SK-MEL-5 (cell line): ENCODE measurements around the gene DPP3. TPM values are rescaled to one million over a fixed set of nuclear protein-coding genes. Genes with fewer than 3 reads are reported as not detected.
"Not testable (repeated sequence)": the region's sequence is repeated elsewhere in the genome, so short reads cannot be mapped to it uniquely, and the experiment has no call there.

Experiments
- DNase-seq: peaks from one replicate; pipeline ENCODE4 v3.0.0-alpha.2; 2016; ENCODE audit warnings: low read depth, low spot score
- in situ Hi-C: cut with HindIII; loops from 2 replicates; pipeline ENCODE4 v1.10.0; 2016; ENCODE audit warnings: low sequenced_read_pairs, high pct_unique_total_duplicates, low pct_unique_long_range_greater_than_20kb
- total RNA-seq: library from RNA; depleted of rRNA; stranded (reverse); fragments of >200 nt; shearing (Covaris generic); gene quantifications from 2 replicates; pipeline ENCODE4 v1.2.3, GENCODE V29; 2014

DPP3 gene
- total RNA-seq, 1 experiment from 2014 or later = 43.5 TPM

DNA sequence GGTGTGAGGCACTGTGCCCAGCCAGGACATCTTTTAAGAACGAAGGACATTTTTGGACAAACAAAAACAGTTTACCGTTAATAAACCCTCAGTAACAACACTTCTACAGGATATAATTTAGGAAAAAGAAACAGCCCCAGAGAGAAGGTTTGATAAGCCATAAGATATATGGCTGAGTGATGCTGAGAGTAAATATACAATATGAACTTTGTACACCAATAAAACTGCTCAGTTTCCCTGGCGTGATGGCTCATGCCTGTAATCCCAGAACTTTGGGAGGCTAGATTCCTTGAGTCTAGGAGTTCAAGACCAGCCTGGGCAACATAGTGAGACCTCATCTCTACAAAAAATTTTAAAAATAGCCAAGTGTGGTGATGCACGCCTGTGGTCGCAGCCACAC lies 18.3 kb downstream of the DPP3 start:
- in situ Hi-C loops = no loop called here
- no peak for DNase-seq

DNA sequence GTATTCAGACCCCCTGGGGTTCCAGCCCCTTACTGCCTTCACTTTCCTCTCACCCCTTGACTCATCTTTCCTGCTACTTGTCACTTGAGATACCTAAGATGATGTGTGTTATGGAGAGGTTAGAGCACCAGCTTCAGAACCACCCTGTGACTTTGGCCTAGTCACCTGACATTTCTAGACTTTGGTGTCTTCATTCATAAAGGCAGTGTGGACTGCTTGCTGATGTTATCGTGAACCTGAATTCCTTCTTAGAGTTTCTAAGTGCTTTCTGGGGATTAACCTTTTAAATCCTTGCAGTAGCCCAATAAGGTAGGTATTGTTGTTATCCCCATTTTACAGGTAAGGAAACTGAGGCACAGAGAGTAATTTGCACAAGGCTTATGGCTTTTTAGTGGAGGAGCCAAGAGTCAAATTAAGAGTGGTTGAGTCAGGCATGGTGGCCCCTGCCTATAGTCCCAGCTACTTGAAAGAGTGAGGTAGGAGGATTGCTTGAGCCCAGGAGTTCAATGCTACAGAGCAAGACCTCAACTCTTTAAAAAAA lies 25.1 kb downstream of the DPP3 start:
- DNase-seq = no peak
- in situ Hi-C loops = no loop called here

DNA sequence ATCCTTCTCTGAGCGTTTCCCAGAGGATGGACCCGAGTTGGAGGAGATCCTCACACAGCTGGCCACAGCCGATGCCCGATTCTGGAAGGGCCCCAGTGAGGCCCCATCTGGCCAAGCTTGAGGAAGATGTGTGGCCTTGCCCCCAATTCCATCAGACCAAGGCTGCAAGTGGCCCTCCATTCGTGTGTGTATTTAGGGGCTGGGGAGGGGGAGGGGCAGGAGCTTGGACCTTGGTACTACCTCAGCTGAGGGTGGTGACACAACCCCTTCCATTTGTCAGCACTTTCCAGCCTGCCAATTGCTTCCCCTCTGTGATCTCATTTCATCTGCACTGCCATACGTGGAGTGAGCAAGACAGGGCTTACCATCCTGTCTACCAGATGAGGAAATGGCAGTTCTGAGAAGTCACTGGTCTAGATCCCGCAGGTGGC lies 28.9 kb downstream of the DPP3 start:
- DNase-seq = no peak
- in situ Hi-C loops = no loop called here

DNA sequence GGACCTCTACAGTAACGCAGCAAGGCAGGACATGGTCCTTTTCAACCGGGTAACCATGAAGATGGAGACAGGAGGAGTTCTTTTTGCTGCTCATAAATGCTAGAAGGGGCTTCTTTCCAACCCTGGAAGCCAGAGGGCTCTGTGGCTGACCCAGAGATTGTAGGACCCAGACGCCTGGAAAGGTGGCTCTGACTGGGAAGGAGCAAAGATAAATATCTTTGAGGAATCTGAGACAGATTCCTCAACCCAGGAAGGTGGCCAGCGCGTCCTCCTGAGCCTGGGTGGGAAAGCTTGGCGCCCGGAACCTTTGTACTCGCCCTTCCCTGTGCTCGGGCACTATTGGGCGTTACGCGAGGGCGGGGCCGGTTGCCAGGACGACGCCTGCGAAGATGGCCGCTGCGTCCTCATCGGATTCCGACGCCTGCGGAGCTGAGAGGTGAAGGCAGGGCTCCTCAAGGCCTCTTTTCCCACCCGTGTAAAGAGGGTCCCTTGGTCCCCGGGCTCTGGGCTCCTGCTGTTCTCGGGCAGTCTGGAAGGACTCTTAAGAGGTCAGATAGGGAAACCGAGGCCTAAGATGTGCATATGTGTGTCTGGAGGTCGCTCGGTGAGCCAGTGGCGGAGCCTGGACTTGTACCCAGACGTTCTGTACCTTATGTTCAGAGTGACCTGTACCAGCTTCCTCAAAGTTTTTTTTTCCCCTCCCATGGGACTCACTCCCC lies 30.2 kb downstream of the DPP3 start, which contains the start of gene BBS1:
Gene BBS1 (plus strand): TSS at position 365 of the 719 bp plus-strand sequence. CDS start 25 bp downstream, at position 390.
- in situ Hi-C loops = no loop called here
- peak; percentile 74 for DNase-seq

DNA sequence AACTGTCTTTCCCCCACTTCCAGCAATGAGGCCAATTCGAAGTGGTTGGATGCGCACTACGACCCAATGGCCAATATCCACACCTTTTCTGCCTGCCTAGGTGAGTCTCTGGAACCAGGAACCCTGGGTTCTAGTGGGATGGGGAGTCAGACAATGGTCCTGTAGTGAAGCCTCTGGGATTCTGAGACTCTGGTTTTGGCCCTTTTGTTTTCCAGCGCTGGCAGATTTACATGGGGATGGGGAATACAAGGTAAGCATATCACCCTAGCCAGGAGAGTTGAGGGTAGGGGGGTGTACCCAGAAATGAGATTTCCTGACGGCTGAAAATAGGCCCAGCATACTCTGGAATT lies 30.7 kb downstream of the DPP3 start:
- DNase-seq = no peak
- in situ Hi-C loops = no loop called here

DNA sequence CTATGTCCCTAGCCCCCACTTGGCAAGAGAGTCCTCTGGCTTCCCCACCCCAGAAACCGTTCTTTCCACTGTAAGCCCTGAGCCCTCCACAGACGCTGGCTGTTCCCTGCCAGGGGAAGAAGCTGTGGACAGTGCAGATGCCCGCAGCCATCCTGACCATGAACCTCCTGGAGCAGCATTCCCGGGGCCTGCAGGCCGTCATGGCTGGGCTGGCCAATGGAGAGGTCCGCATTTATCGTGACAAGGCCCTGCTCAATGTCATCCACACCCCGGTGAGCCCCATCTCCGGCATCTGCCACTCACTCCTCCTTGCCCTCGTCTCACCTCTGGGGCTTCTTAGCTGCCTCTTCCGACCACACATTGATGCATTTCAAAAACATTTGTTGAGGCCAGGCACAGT lies 43.4 kb downstream of the DPP3 start:
- in situ Hi-C loops = no loop called here
- no peak for DNase-seq

DNA sequence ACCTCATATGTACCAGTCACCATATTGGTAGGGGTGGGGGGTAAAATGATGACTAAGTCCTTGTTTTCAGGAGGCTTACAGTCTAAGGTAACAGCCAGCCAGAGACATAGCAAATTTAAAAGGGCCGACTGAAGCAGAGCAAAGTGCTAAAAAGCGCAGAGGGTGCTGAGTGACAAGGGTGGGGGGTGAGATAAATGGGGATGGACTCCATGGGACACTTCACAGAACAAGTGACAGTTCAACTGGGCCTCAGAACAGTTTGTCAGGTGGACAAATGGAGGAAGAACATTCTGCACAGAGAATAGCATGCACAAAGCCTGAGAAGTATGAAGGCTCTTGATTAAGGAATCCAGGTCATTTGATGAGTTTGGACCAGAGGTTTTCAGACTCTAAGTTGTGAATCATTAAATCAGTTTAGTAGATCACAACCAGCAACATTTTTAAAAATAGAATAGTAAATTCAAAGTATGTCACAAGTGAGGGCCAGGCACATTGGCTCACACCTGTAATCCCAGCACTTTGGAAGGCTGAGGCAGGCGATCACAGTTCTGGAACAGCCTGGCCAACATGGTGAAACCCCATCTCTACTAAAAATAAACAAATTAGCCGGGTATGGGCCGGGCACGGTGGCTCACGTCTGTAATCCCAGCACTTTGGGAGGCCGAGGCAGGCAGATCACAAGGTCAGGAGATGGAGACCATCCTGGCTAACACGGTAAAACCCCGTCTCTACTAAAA lies 44.2 kb downstream of the DPP3 start:
- in situ Hi-C loops = no loop called here
- no peak for DNase-seq

DNA sequence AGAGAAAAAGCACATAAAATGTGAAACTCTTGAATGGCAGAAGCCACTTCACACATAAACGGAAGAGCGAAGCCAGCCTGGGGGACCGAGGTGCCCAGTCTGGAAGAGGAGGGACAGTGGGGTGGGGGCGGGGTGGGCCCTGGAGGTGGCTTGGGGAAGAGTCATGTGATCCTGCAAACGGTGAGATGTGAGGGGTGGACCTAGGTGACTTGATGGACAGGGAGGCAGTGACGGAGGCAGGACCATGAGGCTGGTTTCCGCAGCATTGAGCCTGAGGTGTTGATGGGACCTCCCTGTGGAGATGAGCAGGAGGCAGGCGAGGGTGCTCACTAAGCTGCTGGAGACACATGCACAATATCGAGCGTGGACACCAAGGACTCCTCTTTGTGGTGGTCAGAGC lies 48.8 kb downstream of the DPP3 start:
- DNase-seq = no peak

DNA sequence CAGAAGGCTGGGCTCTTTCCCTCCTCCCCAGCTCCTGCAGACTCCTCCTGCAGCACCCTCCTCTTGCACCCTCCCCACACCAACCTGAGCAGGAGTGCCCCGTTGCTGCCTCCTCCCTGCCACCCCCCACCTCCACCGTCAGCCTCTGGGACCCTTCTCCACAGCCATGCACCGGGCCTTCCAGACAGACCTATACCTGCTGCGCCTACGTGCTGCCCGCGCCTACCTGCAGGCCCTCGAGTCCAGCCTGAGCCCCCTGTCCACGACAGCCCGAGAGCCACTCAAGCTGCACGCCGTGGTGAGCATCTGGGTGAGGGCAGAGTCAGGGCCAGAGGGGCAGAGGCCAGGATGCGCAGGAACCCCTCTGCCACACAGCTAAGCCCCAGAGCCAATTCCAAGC lies 49.4 kb downstream of the DPP3 start:
- in situ Hi-C loops = no loop called here
- no peak for DNase-seq

More for the DNA sequence above, 48.8 kb downstream of the DPP3 start:
- in situ Hi-C loops = no loop called here

DNA sequence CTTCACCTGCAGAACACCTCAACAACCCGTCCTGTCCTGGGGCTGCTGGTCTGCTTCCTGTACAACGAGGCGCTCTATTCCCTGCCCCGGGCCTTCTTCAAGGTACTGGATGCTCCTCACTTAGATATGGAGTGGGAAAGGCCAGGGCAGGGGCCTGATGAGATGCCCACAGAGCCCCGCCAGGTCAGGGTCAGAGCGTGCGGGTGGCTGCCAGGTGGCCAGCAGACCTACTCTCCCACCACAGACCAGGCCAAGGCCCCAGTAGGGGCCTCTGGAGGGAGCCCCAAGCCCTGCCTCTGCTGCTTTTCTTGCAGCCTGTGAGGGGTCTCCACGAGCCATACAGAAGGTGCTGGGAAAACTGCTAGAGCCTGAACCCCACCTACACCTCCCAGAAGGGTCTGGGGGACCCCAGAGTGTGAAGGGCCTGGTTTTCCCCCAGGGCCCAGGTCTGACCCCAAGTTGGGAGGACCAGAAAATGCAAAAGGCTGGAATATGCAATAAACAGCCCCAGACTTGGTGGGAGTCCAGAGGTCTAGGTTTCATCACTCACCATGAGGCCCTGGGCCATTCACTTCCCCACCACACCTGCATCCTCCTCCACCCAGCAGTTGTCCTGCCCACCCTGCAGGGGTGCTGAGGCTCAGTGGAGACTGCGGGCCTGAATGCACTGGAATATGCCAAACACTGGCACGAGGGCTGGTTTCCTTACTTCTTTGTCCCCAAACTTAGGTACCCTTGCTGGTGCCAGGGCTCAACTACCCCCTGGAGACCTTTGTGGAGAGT lies 50.9 kb downstream of the DPP3 start:
- DNase-seq = no peak
- in situ Hi-C loops = no loop called here

DNA sequence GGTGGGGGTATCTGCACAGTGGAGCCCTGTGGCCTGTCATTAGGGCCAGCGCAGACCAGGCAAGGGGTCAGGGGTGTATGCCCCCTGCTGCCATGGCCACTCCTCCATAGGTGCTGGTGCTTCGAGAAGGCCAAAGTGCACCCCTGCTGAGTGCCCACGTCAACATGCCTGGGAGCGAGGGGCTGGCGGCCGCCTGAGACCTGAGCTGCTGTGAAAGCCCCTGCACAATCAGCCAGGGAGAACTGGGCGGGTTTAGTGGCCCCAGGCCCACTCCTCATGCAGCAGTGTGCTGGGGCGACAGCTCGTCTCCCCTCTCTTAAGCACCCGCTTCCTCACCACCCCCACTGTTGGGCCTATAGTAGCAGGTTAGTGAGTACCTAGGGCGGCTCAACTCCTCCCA lies 51.6 kb downstream of the DPP3 start:
- in situ Hi-C loops = no loop called here
- DNase-seq = no peak

DNA sequence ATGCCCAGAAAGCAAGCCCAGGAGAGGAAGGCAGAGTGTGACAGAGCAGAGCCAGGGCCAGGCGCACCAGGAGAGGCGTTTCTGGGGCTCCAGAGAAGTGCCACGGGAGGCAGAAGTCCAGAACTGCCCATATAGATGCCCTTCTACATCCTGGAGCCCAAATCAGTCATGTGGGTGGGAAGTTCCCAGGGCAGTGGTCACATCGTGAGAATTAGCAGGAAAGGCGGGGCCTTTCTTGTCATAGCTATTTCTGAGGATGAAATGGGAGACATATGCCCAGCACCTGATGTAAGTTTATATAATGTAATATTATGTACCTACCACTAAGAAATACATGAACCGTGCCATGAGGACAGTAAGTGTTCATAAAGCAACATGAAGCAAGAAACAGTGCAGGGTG lies 52.5 kb downstream of the DPP3 start:
- no peak for DNase-seq
- in situ Hi-C loops = no loop called here

DNA sequence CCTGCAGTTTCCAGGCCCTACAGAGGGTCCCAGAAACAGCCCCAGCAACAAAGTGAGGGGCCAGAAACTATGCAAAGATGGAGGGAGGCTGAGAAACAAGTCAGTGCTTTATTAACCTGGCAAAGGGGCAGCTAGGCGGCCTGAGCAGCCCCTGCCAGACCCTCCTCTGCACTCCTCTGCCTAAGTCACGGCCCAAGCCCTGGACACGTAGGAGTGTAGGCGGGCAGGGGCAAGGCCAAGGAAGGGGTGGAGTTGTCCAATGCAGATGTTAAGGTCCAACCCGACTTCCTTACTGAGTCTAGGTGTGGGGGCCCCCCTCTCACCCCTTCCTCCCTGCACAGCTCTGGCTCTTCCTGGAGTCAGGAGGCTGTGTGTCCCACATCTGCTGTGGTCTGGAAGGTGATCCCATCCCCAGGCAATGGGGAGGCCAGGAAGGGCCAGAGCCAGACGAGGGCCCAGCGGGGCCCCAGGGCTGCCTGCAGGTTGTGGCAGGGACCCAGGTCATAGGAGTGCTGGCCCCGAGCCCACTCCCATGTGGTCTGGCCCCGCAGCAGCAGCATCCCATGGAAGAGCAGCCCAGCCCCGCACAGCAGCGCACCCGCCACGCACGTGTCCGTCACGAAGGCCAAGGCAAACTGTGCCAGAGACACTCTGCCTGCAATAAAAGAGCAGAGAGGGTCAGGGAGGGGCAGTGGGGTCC lies 59.1 kb downstream of the DPP3 start:
- DNase-seq = no peak
- in situ Hi-C loops = no loop called here

DNA sequence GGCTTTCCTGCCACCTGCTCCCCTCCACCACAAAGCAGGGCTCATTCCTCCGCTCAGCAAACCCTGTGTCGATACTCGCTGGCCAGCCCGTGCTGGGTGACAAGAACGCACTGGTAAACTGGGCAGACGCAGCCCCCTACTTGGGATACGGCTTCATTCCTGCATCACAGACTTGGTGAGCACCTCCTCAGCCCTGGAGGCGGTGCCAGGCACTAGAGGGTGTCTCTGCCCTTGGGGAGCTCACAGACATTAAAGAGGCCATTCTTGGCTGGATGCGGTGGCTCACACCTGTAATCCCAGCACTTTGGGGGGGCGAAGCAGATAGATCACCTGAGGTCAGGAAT lies 59.6 kb downstream of the DPP3 start:
- in situ Hi-C loops = no loop called here
- DNase-seq = no peak

DNA sequence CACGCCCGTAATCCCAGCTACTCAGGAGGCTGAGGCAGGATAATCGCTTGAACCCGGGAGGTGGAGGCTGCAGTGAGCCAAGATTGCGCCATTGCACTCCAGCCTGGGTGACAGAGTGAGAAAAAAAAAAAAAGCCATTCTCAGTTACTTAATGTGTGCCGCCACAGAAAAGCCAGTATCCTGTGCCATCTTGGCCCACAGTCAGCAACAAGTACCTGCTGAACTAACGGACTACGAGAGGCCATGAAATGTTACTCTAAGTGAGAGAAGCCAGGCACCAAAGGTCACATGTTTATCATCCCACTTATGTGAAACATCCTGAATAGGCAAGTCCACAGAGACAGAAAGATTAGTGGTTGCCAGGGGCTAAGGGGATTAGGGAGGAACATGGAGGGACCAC lies 60.4 kb downstream of the DPP3 start:
- DNase-seq, in situ Hi-C loops: not testable (repeated sequence)

DNA sequence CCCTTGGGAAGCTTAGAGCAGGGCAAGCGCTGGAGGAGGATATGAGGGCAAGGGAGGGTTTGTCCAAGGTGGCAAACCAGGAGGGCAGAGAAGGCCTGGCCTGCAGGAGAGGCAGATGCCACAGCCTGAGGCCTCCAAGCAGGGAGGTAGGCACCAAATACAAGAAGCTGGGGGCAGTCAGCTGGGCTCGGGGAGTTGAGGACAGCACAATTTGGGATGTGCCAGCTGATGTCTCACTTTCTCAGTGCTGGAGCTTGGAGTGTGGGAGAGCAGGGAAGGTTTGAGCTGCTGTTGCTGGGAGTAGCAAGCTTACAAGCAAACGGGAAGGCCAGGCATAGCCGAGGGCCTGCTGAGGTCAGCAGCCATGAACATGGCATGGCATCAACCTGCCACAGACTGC lies 61.7 kb downstream of the DPP3 start:
- DNase-seq = no peak
- in situ Hi-C loops = no loop called here

DNA sequence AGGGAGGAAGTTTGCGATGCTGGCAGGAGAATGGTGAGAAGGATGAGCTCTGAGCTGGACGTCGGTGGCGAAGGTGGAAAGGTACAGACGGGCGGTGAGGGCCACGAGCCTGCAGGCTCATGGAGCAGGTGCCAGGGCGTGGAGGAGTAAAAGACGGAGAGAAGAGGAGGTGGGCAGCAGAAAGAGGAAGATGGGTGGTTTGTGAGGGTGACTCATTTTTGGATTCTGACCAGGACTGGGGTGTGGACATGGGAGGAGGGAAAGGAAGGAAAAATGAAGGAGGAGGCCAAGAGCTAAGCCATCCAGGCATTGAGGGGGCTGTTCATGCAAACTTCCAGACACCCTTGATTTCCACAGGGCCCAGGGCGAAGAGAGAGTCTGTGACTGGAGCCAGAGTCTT lies 62.1 kb downstream of the DPP3 start:
- in situ Hi-C loops = no loop called here
- DNase-seq = no peak
